Gastroesophageal sphincter (tissue), 3 donors: ENCODE measurements around the gene CNBD2.
"Not testable (repeated sequence)": the region's sequence is repeated elsewhere in the genome, so short reads cannot be mapped to it uniquely, and the experiment has no call there.

Experiments
- EP300 ChIP-seq: sonication (generic); formaldehyde crosslinking; IDR thresholded peaks from one replicate; pipeline ENCODE4 v1.6.1; 2017; ENCODE audit warnings: antibody characterized with exemption, mild to moderate bottlenecking
- POLR2A ChIP-seq, 2 donors: fragments of 450-650 bp; IDR thresholded peaks; one replicate each; pipeline ENCODE4 v1.6.1; 2017; ENCODE audit warnings: antibody characterized with exemption in 2 of 2, mild to moderate bottlenecking in 2 of 2, moderate library complexity in 1 of 2
- POLR2AphosphoS5 ChIP-seq: sonication (generic); formaldehyde crosslinking; IDR thresholded peaks from one replicate; pipeline ENCODE4 v1.6.1; 2017; ENCODE audit warnings: antibody characterized with exemption
- TF ChIP-seq, protein P1 (sequence below), 4 experiments: fragments of 200-600 bp in 2 of 4; fragments of 450-650 bp in 2 of 4; sonication (generic) in 1 of 4; IDR thresholded peaks; one replicate each; pipeline ENCODE4 v1.5.1; 2017 to 2019; ENCODE audit warnings: antibody characterized with exemption in 4 of 4, mild to moderate bottlenecking in 2 of 4, moderate library complexity in 2 of 4

DNA sequence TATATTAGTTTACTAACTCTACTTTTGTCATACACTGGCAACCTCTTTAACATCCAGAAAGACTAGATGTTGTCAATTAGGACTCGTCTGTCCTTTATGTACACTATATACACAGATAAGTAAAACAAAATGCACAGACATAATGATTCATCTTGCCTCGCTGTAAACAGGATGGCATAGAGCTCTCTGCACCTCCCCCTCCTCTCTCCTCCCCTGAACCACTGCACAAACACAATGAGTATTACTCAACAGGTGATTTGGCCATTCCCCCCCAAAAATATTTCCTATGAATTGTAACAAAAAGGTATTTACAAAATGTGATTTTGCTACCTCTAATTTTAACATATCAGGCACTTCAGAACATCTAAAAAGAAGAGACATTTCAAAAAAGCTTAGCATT lies 81.0 kb downstream of the CNBD2 start:
- TF ChIP-seq, protein P1, sequence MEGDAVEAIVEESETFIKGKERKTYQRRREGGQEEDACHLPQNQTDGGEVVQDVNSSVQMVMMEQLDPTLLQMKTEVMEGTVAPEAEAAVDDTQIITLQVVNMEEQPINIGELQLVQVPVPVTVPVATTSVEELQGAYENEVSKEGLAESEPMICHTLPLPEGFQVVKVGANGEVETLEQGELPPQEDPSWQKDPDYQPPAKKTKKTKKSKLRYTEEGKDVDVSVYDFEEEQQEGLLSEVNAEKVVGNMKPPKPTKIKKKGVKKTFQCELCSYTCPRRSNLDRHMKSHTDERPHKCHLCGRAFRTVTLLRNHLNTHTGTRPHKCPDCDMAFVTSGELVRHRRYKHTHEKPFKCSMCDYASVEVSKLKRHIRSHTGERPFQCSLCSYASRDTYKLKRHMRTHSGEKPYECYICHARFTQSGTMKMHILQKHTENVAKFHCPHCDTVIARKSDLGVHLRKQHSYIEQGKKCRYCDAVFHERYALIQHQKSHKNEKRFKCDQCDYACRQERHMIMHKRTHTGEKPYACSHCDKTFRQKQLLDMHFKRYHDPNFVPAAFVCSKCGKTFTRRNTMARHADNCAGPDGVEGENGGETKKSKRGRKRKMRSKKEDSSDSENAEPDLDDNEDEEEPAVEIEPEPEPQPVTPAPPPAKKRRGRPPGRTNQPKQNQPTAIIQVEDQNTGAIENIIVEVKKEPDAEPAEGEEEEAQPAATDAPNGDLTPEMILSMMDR (IDR thresholded peaks at IDR 0.05), result not testable (repeated sequence)
- TF ChIP-seq EP300; POLR2A (IDR thresholded peaks at IDR 0.05); POLR2AphosphoS5: not testable (repeated sequence)
